NOMO-1 treated with dmso at 0.1 percent for 144 hours (cell line): ENCODE results near the gene TBXAS1.

ENCODE experiments used
- DNase-seq: peaks from one replicate; lab custom pipeline; 2025; ENCODE audit not compliant: unreplicated experiment; lab: John Stamatoyannopoulos, UW

TBXAS1 gene

GRCh38 chr7:139854124-139854511 is 25.1 kb downstream of the TBXAS1 start:
- DNase-seq, result peak; percentile 56

GRCh38 chr7:139854803-139855497 is 25.9 kb downstream of the TBXAS1 start:
- DNase-seq, result no peak

GRCh38 chr7:139855498-139856270 is 26.6 kb downstream of the TBXAS1 start:
- DNase-seq, result peak; percentile 68

- no peak for DNase-seq
Measured at GRCh38 chr7:139857791-139858190, 28.7 kb downstream of the TBXAS1 start.

GRCh38 chr7:139860090-139860775 is 31.2 kb downstream of the TBXAS1 start:
- DNase-seq, result peak; percentile 71

GRCh38 chr7:139861803-139862202 is 32.7 kb downstream of the TBXAS1 start:
- no peak for DNase-seq

GRCh38 chr7:139866047-139866837 is 37.2 kb downstream of the TBXAS1 start:
- DNase-seq, result no peak

- DNase-seq, result no peak
Measured at GRCh38 chr7:139867847-139868246, 38.8 kb downstream of the TBXAS1 start.

GRCh38 chr7:139869886-139870285 is 40.8 kb downstream of the TBXAS1 start:
- no peak for DNase-seq

- no peak for DNase-seq
Measured at GRCh38 chr7:139870380-139870779, 41.3 kb downstream of the TBXAS1 start.

GRCh38 chr7:139871331-139871730 is 42.3 kb downstream of the TBXAS1 start:
- no peak for DNase-seq

- DNase-seq, result no peak
Measured at GRCh38 chr7:139871820-139872219, 42.8 kb downstream of the TBXAS1 start.

- no peak for DNase-seq
Measured at GRCh38 chr7:139873593-139874301, 44.7 kb downstream of the TBXAS1 start.

- DNase-seq, result no peak
Measured at GRCh38 chr7:139874302-139874629, 45.2 kb downstream of the TBXAS1 start.

- no peak for DNase-seq
Measured at GRCh38 chr7:139875821-139876241, 46.8 kb downstream of the TBXAS1 start.

GRCh38 chr7:139876622-139877283 is 47.7 kb downstream of the TBXAS1 start:
- DNase-seq, result no peak

GRCh38 chr7:139883814-139884213 is 54.8 kb downstream of the TBXAS1 start:
- DNase-seq, result no peak

- no peak for DNase-seq
Measured at GRCh38 chr7:139884441-139884840, 55.4 kb downstream of the TBXAS1 start.

- no peak for DNase-seq
Measured at GRCh38 chr7:139885511-139885910, 56.4 kb downstream of the TBXAS1 start.

- DNase-seq, result peak; percentile 80
Measured at GRCh38 chr7:139886206-139886605, 57.1 kb downstream of the TBXAS1 start.
